SIG-M5 treated with dmso at 0.1 percent for 504 hours (cell line): ENCODE data around the gene CLCN1.
A peak's percentile ranks its signal among the peaks of the same experiment; 100 is the strongest.
"Not testable (repeated sequence)": the region's sequence is repeated elsewhere in the genome, so short reads cannot be mapped to it uniquely, and the experiment has no call there.

Source experiments
- DNase-seq: peaks from one replicate; lab custom pipeline; 2025; ENCODE audit not compliant: unreplicated experiment; lab: John Stamatoyannopoulos, UW

The CLCN1 gene

DNA sequence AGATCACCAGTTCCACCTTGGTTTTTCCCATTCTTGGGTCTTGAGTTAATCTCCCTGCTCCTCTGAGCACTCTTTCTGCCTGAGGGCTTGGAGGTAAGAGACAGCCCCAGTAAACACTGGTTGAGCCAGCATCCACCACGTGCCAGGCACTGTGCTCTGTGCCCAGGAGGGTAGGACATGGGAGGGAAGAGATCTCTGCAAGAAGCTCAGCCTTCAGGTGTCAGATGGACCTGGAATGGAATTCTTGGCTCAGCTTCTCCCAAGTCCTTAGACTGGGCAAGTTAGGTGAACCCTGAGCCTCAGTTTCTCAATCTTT, 67.7 kb downstream of the CLCN1 start:
- DNase-seq = no peak

DNA sequence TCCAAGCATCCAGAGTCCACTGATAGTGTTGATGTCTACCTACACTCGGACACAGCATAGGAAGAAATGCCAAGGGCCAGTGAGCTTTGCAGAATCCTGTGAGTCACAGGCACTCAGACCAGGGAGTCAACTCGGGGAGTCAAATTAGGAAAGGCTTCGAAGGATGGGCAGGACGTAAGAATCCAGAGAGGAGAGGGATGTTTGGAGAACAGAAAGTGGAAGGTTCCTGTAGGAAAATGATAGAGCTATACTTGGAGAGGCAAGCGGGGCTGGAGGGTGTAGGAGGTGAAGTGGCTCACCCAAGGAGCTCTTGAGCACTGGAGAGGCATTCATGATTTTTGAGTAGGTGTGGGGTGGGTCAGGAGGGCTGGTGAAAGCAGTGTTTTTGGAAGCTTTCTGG, 68.2 kb downstream of the CLCN1 start:
- DNase-seq = no peak

DNA sequence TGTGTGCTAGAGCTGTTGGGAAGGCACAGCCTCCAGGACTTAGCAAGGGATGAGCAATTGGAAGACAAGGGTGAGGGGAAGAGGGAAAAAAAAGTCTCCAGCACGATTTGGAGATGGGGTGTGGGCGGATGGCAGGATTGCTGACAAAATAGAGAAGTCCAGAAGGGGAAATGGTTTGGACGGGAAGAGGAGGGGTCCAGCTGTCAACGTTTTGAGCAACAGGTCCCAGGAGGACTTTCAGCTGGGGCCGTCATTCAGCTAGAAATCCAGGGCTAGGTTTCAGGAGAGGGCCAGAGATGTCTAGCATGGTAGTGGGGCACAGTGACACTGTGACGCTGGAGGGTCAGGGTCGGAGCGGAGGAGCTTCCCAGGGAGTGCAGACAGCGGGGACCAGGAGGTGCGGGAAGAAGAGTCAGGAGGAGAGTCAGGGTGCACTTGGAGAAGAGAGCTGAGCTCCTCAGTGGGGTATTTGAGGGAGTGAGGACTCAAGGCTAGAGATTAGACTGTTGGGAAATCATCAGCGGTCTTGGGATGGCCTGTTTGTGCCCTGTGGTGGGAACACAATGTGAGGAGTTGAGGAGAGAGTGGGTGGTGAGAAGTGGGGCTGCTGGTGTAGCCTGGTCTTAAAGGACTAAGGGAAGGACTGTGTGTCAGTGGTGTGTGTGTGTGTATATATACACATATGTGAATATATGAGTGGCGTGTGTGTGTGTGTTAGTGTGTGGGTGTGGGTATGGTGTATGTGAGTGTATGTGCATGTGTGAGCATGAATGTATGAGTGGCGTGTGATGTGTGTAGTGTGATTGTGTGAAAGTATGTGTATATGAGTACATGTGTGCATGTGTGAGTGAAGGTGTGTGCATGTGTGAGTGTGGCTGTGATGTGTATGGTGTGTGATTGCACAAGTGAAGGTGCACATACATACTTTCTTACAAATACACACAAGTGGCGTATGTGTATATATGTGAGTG, 69.0 kb downstream of the CLCN1 start:
- DNase-seq = peak; percentile 73

GRCh38 chr7:143385891-143386781, 70.2 kb downstream of the CLCN1 start:
- peak; percentile 41 for DNase-seq

GRCh38 chr7:143387156-143387975, 71.5 kb downstream of the CLCN1 start:
- no peak for DNase-seq

DNA sequence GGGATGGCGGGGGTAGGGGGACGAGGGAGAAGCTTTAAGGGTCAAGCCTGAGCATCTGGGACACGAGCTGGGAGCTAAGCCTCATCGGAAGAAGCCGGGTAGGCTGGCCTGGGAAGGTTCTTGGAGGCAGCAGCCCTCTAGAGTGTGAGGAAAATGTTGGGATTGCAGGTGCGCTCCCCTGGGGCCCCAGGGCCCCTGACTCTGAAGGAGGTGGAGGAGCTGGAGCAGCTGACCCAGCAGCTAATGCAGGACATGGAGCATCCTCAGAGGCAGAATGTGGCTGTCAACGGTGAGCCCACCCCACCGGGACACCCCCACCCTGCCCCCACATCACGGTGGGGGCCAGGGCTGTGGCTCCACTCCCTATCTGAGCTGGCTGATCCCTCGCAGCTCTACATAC, 72.1 kb downstream of the CLCN1 start:
- DNase-seq = no peak

GRCh38 chr7:143388491-143389101, 72.7 kb downstream of the CLCN1 start:
- no peak for DNase-seq

DNA sequence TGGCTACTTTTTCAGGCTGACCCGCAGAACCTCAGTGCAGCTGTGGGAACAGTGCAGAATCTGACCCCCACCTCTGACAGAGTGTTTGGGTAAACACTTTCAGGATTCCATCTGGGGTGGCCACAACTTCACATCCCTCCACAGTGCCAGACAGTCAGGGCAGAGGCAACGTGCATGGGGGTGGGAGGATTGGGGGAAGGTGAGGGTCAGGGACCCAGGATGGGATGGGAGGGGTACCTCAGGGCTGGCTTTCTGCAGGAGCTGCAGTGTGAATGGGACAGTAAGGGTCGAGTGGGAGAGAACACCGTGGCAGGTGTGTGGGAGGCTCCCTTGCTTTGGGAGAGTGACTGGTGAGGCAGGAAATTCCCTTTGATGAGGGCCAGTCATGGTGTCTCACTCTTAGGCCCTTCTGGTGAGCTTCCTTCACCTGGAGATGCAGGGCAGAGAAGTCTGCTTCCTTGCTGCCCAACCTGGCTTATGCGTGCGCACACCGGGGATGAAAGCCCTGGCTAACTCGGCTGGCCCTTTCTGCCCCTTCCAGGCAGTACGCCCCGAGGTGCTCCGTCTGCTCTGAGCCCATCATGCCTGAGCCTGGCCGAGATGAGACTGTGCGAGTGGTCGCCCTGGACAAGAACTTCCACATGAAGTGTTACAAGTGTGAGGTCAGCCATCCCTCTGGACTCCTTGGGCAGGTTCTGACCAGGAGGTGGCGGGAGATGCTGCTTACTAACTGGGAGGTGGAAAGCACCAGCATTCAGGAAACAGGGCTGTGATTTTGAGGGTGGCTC, 73.6 kb downstream of the CLCN1 start:
- DNase-seq = no peak

DNA sequence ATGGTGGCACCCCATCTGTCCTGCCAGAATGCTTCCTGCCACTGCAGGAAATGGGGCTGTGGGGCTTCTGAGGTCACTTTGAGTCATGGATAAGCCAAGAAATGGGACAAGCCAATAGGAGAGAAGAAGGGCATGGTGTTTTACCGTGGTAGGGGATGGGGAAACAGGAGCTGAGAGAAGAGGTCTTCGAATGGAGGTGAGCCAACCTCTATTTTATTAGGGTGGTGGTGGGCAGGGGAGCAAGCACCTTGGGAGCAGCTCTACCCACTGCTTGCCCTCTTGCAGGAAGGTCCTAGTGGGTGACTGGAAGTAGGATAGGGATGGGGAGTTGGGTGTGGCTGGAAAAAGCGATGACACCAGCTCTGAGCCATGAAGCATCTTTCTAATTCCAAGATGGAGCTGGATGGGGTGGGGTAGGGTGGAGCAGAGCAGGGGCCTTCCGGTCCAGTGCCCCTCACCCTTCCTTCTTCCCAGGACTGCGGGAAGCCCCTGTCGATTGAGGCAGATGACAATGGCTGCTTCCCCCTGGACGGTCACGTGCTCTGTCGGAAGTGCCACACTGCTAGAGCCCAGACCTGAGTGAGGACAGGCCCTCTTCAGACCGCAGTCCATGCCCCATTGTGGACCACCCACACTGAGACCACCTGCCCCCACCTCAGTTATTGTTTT, 74.3 kb downstream of the CLCN1 start:
- no peak for DNase-seq

DNA sequence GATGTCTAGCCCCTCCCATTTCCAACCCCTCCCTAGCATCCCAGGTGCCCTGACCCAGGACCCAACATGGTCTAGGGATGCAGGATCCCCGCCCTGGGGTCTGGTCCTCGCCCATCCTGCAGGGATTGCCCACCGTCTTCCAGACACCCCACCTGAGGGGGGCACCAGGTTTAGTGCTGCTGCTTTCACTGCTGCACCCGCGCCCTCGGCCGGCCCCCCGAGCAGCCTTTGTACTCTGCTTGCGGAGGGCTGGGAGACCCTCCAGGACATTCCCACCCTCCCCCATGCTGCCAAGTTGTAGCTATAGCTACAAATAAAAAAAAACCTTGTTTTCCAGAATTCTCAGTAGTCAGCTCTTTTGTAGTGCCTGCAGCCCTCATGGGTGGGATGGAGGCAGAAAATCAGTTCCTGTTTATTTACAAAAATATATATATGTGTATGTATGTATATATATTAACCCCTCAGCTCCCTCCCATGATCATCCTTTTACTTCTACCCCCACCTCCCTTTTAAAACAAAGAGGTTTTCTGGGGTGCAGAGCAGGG, 74.9 kb downstream of the CLCN1 start:
- DNase-seq = no peak

DNA sequence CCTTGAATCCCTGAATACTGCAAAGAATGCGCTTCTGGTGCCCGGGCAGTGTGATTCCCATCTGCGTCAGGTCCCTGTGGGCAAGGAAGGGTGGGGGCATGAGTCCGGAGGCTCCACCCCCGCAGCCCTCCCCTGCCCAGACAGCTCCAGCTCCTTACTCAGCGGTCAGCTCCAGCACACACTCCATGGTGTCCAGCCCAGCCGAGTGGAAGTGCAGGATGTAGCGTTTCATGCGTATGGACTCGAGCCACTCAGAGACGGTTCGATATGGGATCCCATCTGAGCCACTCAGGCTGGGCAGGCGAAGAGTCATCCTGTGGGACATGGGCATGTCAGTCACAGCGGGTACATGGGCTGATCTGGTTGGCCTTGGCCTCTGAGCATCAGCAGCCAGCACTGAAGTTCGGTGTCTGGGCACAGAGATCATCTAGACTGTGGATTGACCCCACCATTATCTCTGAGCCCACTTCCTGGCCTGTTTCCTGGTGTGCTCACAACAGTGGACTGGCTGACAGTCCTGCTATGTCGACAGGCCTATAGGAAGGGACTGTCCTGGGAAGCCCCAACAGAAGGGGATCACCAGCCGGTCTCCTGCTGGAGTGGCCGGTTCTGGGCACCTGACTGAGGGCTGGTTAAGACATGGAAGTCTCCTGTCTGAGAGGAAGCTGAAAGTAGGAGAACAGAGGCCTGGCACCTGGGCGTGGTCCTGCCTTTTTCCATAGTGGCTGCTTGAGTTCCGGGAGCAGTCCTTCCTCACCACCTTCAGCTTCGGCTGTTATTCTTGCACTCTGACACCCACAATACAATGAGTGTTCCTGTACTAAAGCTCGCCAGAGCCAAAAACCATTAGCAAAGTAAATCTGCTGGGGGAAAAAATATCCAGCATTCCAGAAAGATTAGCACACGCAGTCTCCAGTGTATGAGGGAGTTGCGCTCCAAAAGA, 75.8 kb downstream of the CLCN1 start:
- no peak for DNase-seq

DNA sequence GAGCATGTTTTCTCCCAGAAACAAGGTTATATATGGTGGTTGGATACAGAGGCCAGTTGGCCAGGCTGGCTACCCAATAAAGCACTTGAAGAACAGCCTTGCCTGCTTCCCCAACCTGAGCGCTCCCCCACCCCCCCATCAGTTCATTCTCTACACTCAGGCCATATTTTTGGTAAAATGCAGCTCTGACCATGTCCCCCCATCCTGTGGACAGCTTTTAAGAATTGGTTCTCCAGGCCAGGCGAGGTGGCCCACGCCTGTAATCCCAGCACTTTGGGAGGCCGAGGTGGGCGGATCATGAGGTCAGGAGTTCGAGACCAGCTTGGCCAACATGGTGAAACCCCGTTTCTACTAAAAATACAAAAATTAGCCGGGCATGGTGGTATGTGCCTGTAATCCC, 76.5 kb downstream of the CLCN1 start:
- DNase-seq = not testable (repeated sequence)

DNA sequence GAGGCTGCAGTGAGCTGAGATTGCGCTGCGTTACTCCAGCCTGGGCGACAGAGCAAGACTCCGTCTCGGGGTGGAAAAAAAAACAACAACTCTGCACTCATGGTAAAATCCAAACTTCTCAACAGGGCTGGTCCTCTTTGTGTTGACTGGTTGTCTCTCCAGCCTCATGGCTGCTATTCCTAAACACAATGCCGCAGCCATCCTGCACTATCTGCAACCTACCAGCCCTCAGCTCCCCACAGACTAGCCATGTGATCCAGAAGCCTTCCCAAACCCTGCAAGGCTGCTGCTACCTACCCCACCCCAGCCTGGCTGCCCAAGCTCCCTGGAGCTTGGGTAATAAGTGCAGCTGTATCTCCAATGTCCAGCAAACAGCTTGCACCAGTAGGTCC, 77.0 kb downstream of the CLCN1 start:
- DNase-seq = no peak

- no peak for DNase-seq
These were observed 77.5 kb downstream of the CLCN1 start for GRCh38 chr7:143393267-143394041.

DNA sequence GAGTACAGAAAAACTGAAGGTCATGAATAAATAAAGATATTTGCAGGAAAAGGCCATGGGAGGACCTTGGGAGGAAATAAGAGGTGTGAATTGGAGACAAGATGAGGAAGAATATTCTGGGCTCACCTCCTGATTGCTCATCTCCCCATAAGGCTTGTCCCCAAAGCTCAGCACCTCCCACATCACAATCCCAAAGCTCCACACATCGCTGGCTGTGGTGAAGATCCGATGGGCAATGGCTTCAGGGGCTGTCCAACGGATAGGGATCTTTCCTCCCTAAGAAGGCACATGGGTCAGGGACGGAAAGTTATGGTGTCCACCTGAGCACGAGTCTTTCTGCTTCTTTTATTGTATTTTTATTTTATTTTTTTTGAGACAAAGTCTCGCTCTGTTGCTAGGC, 78.2 kb downstream of the CLCN1 start:
- DNase-seq = no peak

DNA sequence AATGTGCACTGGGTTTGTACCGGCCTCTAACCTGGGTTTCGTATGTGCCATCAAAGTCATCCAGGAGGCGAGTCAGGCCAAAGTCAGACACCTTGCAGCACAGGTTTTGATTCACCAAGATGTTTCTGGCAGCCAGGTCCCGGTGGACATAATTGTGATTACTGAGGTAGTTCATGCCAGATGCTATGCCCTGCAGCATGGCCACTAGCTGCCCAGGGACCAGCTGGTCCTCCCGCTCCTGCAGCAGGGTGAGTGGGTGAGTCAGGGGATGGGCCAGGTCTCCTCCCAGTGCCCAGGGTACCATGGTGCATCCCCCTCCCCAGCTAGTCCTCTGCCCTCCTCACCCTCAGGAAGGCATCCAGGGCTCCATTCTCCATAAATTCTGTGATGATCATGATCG, 78.9 kb downstream of the CLCN1 start:
- no peak for DNase-seq
